RWPE2 (cell line): ENCODE data around the gene SOX18.

Experiments
- ATAC-seq: fragments of 200-7000 bp; cut with Tn5 transposase; 3 replicates; pipeline ENCODE4 v1.9.1; 2021; ENCODE audit warnings: low read depth
- DNase-seq: peaks from one replicate; pipeline ENCODE4 v3.0.0-alpha.2; 2020; ENCODE audit warnings: low spot score
- H3K27ac ChIP-seq: fragments of 450-650 bp; 2 replicates; pipeline ENCODE4 v1.5.1; 2017; ENCODE audit warnings: mild to moderate bottlenecking; ENCODE audit not compliant: poor library complexity, severe bottlenecking
- H3K27me3 ChIP-seq: fragments of 250-450 bp; sonication (Bioruptor Pico); 2 replicates; pipeline ENCODE4 v1.5.1; 2021; ENCODE audit warnings: mild to moderate bottlenecking, moderate library complexity; ENCODE audit not compliant: insufficient read depth, poor library complexity, severe bottlenecking
- H3K36me3 ChIP-seq: fragments of 250-450 bp; sonication (Bioruptor Pico); 2 replicates; pipeline ENCODE4 v1.5.1; 2020; ENCODE audit warnings: low read depth, mild to moderate bottlenecking, moderate library complexity
- H3K4me1 ChIP-seq: fragments of 250-450 bp; sonication (Bioruptor Pico); 2 replicates; pipeline ENCODE4 v1.5.1; 2021; ENCODE audit warnings: mild to moderate bottlenecking, moderate library complexity; ENCODE audit not compliant: insufficient read depth, poor library complexity, severe bottlenecking
- H3K4me3 ChIP-seq: fragments of 250-450 bp; sonication (Bioruptor Pico); 2 replicates; pipeline ENCODE4 v1.5.1; 2021; ENCODE audit warnings: mild to moderate bottlenecking, moderate library complexity; ENCODE audit not compliant: severe bottlenecking
- H3K9me3 ChIP-seq: fragments of 250-450 bp; sonication (Bioruptor Pico); 2 replicates; pipeline ENCODE4 v1.5.1; 2021; ENCODE audit warnings: mild to moderate bottlenecking, moderate library complexity; ENCODE audit not compliant: severe bottlenecking
- TF ChIP-seq, protein P1 (sequence below): fragments of 450-650 bp; IDR thresholded peaks from one replicate; pipeline ENCODE4 v1.5.1; 2017; ENCODE audit warnings: mild to moderate bottlenecking, moderate library complexity; ENCODE audit not compliant: poor library complexity, severe bottlenecking

Gene SOX18

DNA sequence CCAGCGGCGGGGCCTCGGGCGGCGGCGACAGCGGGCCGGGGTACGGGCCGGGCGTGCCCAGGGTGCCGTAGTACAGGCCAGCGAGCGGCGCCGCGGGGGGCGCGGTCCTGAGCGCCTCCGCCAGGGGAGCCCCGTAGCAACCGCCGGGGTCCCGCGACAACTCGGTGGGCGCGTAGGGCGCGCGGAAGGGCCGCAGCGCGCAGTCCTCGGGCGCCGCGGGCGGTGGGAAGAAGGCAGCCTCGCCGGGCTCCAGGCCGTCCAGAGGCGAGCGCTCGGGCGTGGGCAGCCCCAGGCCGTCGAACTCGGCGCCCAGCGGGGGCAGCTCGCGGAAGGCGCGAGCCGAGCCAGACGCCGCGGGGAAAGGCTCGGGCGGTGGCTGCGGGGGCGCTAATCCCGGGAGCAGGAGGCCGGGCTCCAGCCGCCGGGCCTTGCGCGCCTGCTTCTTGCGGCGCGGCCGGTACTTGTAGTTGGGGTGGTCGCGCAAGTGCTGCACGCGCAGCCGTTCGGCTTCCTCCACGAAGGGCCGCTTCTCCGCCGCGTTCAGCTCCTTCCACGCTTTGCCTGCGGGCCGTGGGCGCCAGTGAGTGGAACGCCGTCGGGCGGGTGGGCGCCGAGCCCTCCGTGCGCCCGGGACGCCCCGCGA is 916 bp downstream of the SOX18 start:
- Histone ChIP-seq H3K9me3 (no peaks in the 10 kb centered on the region), H3K27me3 (peaks cover 49% of the 10 kb centered on the region), H3K4me1 (peaks cover 10% of the 10 kb centered on the region), H3K36me3 (no peaks in the 10 kb centered on the region), H3K4me3 (no peak overlapping the region), H3K27ac (no peak overlapping the region)
- DNase-seq (no peak), ATAC-seq (no peak)
- TF ChIP-seq, protein P1, sequence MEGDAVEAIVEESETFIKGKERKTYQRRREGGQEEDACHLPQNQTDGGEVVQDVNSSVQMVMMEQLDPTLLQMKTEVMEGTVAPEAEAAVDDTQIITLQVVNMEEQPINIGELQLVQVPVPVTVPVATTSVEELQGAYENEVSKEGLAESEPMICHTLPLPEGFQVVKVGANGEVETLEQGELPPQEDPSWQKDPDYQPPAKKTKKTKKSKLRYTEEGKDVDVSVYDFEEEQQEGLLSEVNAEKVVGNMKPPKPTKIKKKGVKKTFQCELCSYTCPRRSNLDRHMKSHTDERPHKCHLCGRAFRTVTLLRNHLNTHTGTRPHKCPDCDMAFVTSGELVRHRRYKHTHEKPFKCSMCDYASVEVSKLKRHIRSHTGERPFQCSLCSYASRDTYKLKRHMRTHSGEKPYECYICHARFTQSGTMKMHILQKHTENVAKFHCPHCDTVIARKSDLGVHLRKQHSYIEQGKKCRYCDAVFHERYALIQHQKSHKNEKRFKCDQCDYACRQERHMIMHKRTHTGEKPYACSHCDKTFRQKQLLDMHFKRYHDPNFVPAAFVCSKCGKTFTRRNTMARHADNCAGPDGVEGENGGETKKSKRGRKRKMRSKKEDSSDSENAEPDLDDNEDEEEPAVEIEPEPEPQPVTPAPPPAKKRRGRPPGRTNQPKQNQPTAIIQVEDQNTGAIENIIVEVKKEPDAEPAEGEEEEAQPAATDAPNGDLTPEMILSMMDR = no peak

DNA sequence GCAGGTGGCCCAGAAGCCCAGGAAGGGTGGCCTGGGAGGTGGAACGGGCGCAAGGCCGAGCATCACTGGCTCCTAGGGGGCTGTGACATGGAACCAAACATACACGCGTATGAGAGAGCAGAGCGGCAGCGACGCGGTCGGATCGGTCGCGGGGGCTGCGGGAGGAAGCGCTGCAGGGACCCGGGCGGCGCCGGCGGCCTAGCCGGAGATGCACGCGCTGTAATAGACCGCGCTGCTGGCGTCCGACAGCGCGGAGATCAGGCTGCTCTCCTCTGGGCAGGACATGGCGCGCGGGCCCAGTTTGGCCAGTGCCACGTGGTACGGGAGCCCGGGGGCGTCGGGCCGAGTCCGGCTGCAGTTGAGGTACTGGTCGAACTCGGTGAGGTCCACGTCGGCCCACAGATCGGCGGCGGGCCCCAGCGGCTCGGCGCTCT is 1.5 kb downstream of the SOX18 start:
- ATAC-seq (no peak), DNase-seq (no peak)
- Histone ChIP-seq H3K4me3 (no peak overlapping the region), H3K9me3 (no peaks in the 10 kb centered on the region), H3K27ac (no peak overlapping the region), H3K4me1 (peaks cover 10% of the 10 kb centered on the region), H3K27me3 (peaks cover 49% of the 10 kb centered on the region), H3K36me3 (no peaks in the 10 kb centered on the region)
- TF ChIP-seq, protein P1 = no peak

DNA sequence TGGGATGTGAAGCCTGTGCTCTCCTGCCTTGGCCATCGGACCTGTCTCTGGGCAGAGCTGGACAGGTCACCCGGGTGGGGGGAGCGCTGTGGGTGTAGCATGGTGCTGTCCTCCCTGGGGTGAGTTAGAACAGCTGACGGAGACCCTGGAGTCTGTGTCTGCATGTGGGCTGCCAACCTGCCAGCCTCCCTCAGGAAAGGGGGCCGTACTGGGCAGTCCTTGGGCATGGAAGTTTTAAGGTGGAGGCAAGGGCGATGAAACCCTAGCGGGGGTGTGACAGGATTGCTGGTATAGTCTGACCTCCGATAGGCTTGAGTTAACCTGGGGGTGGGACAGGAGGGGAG is 2.4 kb downstream of the SOX18 start:
- H3K4me1 ChIP-seq = peaks cover 10% of the 10 kb centered on the region
- H3K9me3 ChIP-seq = no peaks in the 10 kb centered on the region
- ATAC-seq (no peak), DNase-seq (no peak)
- H3K4me3 ChIP-seq = no peak overlapping the region
- no peaks in the 10 kb centered on the region for H3K36me3 ChIP-seq
- H3K27ac ChIP-seq = no peak overlapping the region
- TF ChIP-seq, protein P1 = no peak
- H3K27me3 ChIP-seq = peaks cover 54% of the 10 kb centered on the region

DNA sequence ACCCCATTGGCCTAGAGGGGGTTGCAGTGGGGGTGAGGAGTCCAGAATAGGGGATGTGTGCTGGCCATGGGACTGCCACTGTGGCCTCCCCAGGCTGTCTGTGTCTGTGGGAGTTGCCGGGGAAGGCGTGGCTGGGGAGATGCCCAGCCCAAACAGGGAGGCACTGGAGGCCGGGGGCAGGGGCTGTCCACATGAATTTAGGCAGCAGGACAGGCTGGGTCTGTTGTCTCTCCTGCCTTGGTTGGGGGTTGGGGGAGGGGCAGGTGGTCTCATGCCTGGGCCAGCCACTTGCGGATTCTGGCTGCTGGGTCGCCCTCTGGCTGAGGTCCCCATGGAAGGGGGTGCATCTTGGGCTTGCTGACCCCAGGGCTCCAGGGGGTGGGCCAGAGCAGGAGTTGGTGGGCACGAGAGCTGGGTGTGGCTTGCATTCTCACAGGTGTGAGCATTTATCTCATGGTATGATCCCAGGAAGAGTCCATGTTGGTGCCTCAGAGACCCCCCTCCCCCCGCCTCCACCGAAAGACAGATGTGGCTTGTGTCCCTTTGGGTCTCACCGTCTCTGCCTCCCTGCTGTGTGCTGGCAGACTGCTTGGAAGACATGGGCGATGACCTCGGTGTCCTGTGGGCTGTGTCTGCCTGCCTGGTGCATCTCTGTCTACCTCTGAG is 4.0 kb downstream of the SOX18 start:
- H3K9me3 ChIP-seq = no peaks in the 10 kb centered on the region
- H3K4me1 ChIP-seq = peaks cover 10% of the 10 kb centered on the region
- H3K4me3 ChIP-seq = no peak overlapping the region
- no peak for DNase-seq
- H3K27me3 ChIP-seq = peaks cover 45% of the 10 kb centered on the region
- ATAC-seq = no peak; the same call in 2 of the 3 replicates
- H3K27ac ChIP-seq = no peak overlapping the region
- H3K36me3 ChIP-seq = no peaks in the 10 kb centered on the region
- TF ChIP-seq, protein P1 = no peak
